Measurements from ENCODE around the gene DMTF1.

DNA sequence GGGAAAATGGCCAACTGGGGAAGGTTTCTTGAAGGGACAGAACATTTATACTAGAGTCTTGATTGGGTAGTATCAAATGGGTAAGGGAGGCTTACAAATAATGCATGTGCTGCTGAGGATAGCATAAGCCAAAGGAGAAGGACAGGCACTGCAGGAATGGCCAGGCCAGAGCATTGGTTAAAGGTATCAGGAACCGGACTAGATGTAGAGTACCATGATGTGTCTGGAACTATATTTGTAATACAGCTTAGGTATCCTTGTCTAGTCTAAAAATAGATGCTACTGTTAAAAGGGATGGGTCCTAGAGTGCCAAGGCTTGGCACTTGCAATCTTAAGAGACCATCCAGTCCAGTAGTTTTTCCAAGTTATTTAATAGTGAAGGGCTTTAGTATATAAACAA lies 47.0 kb downstream of the DMTF1 start:
- TF ChIP-seq, protein P1, sequence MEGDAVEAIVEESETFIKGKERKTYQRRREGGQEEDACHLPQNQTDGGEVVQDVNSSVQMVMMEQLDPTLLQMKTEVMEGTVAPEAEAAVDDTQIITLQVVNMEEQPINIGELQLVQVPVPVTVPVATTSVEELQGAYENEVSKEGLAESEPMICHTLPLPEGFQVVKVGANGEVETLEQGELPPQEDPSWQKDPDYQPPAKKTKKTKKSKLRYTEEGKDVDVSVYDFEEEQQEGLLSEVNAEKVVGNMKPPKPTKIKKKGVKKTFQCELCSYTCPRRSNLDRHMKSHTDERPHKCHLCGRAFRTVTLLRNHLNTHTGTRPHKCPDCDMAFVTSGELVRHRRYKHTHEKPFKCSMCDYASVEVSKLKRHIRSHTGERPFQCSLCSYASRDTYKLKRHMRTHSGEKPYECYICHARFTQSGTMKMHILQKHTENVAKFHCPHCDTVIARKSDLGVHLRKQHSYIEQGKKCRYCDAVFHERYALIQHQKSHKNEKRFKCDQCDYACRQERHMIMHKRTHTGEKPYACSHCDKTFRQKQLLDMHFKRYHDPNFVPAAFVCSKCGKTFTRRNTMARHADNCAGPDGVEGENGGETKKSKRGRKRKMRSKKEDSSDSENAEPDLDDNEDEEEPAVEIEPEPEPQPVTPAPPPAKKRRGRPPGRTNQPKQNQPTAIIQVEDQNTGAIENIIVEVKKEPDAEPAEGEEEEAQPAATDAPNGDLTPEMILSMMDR (conservative IDR thresholded peaks at IDR 0.05; ENCODE audit: low read depth, low read length): no peak
- TF ChIP-seq CEBPB (IDR thresholded peaks at IDR 0.05; ENCODE audit: low read depth, low read length) (no peak), BHLHE40 (IDR thresholded peaks at IDR 0.05; ENCODE audit: low read depth, low read length) (no peak)
- TF ChIP-seq, protein P2, sequence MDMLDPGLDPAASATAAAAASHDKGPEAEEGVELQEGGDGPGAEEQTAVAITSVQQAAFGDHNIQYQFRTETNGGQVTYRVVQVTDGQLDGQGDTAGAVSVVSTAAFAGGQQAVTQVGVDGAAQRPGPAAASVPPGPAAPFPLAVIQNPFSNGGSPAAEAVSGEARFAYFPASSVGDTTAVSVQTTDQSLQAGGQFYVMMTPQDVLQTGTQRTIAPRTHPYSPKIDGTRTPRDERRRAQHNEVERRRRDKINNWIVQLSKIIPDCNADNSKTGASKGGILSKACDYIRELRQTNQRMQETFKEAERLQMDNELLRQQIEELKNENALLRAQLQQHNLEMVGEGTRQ (IDR thresholded peaks at IDR 0.05; ENCODE audit: low read depth, low read length): no peak

All from IMR-90 (cell line).